ENCODE data around the gene GAL.

DNA sequence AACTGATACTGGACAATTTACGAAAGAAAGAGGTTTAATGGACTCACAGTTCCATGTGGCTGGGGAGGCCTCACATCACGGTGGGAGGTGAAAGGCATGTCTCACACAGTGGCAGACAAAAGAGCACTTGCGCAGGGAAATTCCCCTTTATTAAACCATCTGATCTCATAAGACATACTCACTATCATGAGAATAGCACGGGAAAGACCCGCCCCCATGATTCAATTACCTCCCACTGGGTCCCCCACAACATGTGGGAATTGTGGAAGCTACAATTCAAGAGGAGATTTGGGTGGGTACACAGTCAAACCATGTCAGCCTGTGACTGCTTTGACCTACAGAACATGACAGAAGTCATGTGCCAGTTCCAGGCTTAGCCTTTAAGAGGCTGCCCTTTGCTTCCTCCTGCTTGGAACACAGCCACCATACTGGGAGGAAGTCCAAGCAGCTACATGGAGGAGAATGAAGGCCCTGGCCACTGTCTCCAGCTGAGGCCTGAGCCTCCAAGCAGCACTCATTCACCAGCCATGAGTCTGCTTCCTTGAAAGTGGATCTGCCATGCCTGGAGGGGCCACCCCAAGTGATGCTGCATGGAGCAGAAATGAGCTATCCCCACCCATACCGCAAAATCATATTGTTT, 10.9 kb upstream of the GAL start:
- TF ChIP-seq ZNF384 (IDR thresholded peaks at IDR 0.05) (no peak), SP1 (IDR thresholded peaks at IDR 0.05) (no peak), NFRKB (IDR thresholded peaks at IDR 0.05) (no peak)

Measured in HEK293T (cell line).